K562 (cell line): ENCODE results near the gene GABARAPL2.

Experiments used
- BCLAF1 ChIP-seq, 2 experiments: fragments of 450-650 bp in 1 of 2; IDR thresholded peaks; 2 replicates each; pipeline ENCODE4 v1.6.1; 2011 to 2017; ENCODE audit warnings: low read depth in 2 of 2, antibody characterized with exemption in 1 of 2, borderline replicate concordance in 1 of 2, low read length in 1 of 2, mild to moderate bottlenecking in 1 of 2, mixed read lengths in 1 of 2; ENCODE audit not compliant: control insufficient read depth in 1 of 2
- CBFA2T3 ChIP-seq: fragments of 450-650 bp; IDR thresholded peaks from 2 replicates; pipeline ENCODE4 v1.6.1; 2017
- CTCF ChIP-seq, 3 experiments: IDR thresholded peaks in 2 of 3; conservative IDR thresholded peaks in 1 of 3; 2 replicates each; pipeline ENCODE4 v1.5.1; 2011 to 2012; ENCODE audit warnings: low read length in 3 of 3, mild to moderate bottlenecking in 3 of 3, control low read depth in 2 of 3, improper control_type of control experiment in 1 of 3, inconsistent platforms in 1 of 3, low read depth in 1 of 3, mixed read lengths in 1 of 3, moderate library complexity in 1 of 3; ENCODE audit not compliant: insufficient read depth in 2 of 3
- ETV1 ChIP-seq: fragments of 450-650 bp; conservative IDR thresholded peaks from 2 replicates; pipeline ENCODE4 v1.6.1; 2016; ENCODE audit warnings: missing genetic modification characterization, control low read depth, low read depth, missing compliant biosample characterization
- ILF3 ChIP-seq: fragments of 450-650 bp; IDR thresholded peaks from 2 replicates; pipeline ENCODE4 v1.6.1; 2018; ENCODE audit warnings: antibody characterized with exemption, mild to moderate bottlenecking, moderate library complexity, borderline replicate concordance
- MXI1 ChIP-seq: IDR thresholded peaks from 2 replicates; pipeline ENCODE4 v1.6.1; 2011; ENCODE audit warnings: low read depth, mild to moderate bottlenecking, improper control_type of control experiment, low read length
- TBP ChIP-seq: optimal IDR thresholded peaks from 2 replicates; pipeline ENCODE3; 2011; ENCODE audit warnings: low read depth, low read length, improper control_type of control experiment
- UBTF ChIP-seq, 2 experiments: IDR thresholded peaks; 2 replicates each; pipeline ENCODE4 v1.6.1; 2012; ENCODE audit warnings: improper control_type of control experiment in 2 of 2, low read depth in 2 of 2, low read length in 2 of 2, borderline replicate concordance in 1 of 2
- ZBTB40 ChIP-seq, 2 experiments: fragments of 450-650 bp in 1 of 2; sonication (generic) in 1 of 2; formaldehyde crosslinking in 1 of 2; IDR thresholded peaks; 2 replicates each; pipeline versions ENCODE4 v1.7.1 to v1.9.0; 2016 to 2022; ENCODE audit warnings: inconsistent platforms in 1 of 2, mild to moderate bottlenecking in 1 of 2, missing genetic modification reagents in 1 of 2
- ZFP91 ChIP-seq: sonication (generic); formaldehyde crosslinking; IDR thresholded peaks from 2 replicates; pipeline ENCODE4 v1.8.0; 2022; ENCODE audit warnings: mild to moderate bottlenecking, missing genetic modification reagents
- ZNF140 ChIP-seq: fragments of 250-450 bp; sonication (Bioruptor Pico); IDR thresholded peaks from 2 replicates; pipeline ENCODE4 v1.8.0; 2021; ENCODE audit warnings: moderate library complexity, mild to moderate bottlenecking, inconsistent platforms

- TF ChIP-seq ILF3: no peak
- no peak for TF ChIP-seq UBTF (IDR thresholded peaks at IDR 0.05; ENCODE audit: borderline replicate concordance in 1 of 2, low read depth in 2 of 2, low read length in 2 of 2)
- no peak for TF ChIP-seq MXI1
- no peak for TF ChIP-seq ETV1 (tag)
- TF ChIP-seq CTCF (IDR thresholded peaks at IDR 0.05 in 2 of 3, conservative IDR thresholded peaks at IDR 0.05 in 1 of 3; ENCODE audit: insufficient read depth in 2 of 3, low read depth in 1 of 3, low read length in 3 of 3): no peak
- TF ChIP-seq ZNF140 (CRISPR knock-in tag): no peak
- no peak for TF ChIP-seq ZFP91 (CRISPR knock-in tag)
- no peak for TF ChIP-seq TBP
- TF ChIP-seq ZBTB40 (IDR thresholded peaks at IDR 0.05): no peak
- TF ChIP-seq ZBTB40 (CRISPR knock-in tag; IDR thresholded peaks at IDR 0.05): no peak
- no peak for TF ChIP-seq BCLAF1 (IDR thresholded peaks at IDR 0.05; ENCODE audit: borderline replicate concordance in 1 of 2, control insufficient read depth in 1 of 2, low read depth in 2 of 2, low read length in 1 of 2)
- TF ChIP-seq CBFA2T3: no peak
Observed at GRCh38 chr16:75588716-75589115, 22.5 kb downstream of the GABARAPL2 start.
